ENCODE measurements around the gene OR10A5. TPM values are rescaled to one million over a fixed set of nuclear protein-coding genes. Genes with fewer than 3 reads are reported as not detected.

The OR10A5 gene
- polyA plus RNA-seq, 1 donor (not counting 4 experiments of a cell fraction or from before 2014, with no cell fraction given), result not detected

- Histone ChIP-seq H3K9me3 (ENCODE audit: control insufficient read depth, low read depth, low read length) (no peaks in the 10 kb centered on the region), H3K4me2 (ENCODE audit: control insufficient read depth, extremely low read depth, insufficient read depth, low read depth, low read length) (no peak within 1 kb of the TSS), H3K9ac (ENCODE audit: control insufficient read depth, extremely low read depth, insufficient read depth, low read length) (no peak within 1 kb of the TSS), H3K27ac (ENCODE audit: control insufficient read depth, insufficient read depth, low read length) (no peak within 1 kb of the TSS), H3K9me1 (ENCODE audit: control insufficient read depth, extremely low read depth, insufficient read depth, low read length) (no peaks in the 10 kb centered on the region), H3K36me3 (ENCODE audit: control insufficient read depth in 2 of 2, extremely low read depth in 1 of 2, insufficient read depth in 2 of 2, low read length in 2 of 2) (no peaks in the 10 kb centered on the region), H3K27me3 (ENCODE audit: control insufficient read depth, extremely low read depth, insufficient read depth, low read length) (no peaks in the 10 kb centered on the region), H2AFZ (ENCODE audit: control insufficient read depth, low read length) (no peak within 1 kb of the TSS), H4K20me1 (ENCODE audit: control insufficient read depth, extremely low read depth, insufficient read depth, low read length) (no peaks in the 10 kb centered on the region), H3K4me1 (ENCODE audit: control insufficient read depth, extremely low read depth, insufficient read depth, low read length) (no peaks in the 10 kb centered on the region), H3K4me3 (ENCODE audit: control insufficient read depth in 2 of 3, extremely low read depth in 1 of 3, insufficient read depth in 2 of 3, low read depth in 1 of 3, low read length in 3 of 3) (no peak within 1 kb of the TSS), H3K79me2 (ENCODE audit: control insufficient read depth, insufficient read depth, low read length) (no peaks in the 10 kb centered on the region)
- no peak for FAIRE-seq
- DNase-seq (ENCODE audit: low read depth, low spot score), result no peak
- TF ChIP-seq CTCF (optimal IDR thresholded peaks at IDR 0.05 in 1 of 3, IDR thresholded peaks at IDR 0.05 in 1 of 3, conservative IDR thresholded peaks at IDR 0.05 in 1 of 3; ENCODE audit: extremely low read depth in 1 of 3, insufficient read depth in 2 of 3, low read length in 3 of 3) (no peak), EZH2 (IDR thresholded peaks at IDR 0.05; ENCODE audit: low read length) (no peak)
- dilution Hi-C loops (cut with MboI; ENCODE audit: extremely low pct_ligation_motif_present, low sequenced_read_pairs), result no loop called here
Measured at GRCh38 chr11:6892400-6892799, 46.9 kb downstream of the OR10A5 start, which contains the start of gene OR2D2. Gene OR2D2 (minus strand): TSS chr11:6892500. CDS start chr11:6892500, 0 bp downstream.

- TF ChIP-seq EZH2 (IDR thresholded peaks at IDR 0.05; ENCODE audit: low read length), result no peak
- no peak for TF ChIP-seq CTCF (optimal IDR thresholded peaks at IDR 0.05 in 1 of 3, IDR thresholded peaks at IDR 0.05 in 1 of 3, conservative IDR thresholded peaks at IDR 0.05 in 1 of 3; ENCODE audit: extremely low read depth in 1 of 3, insufficient read depth in 2 of 3, low read length in 3 of 3)
Measured at GRCh38 chr11:6894097-6894496, 48.6 kb downstream of the OR10A5 start.

More at GRCh38 chr11:6894097-6894496, 48.6 kb downstream of the OR10A5 start:
- Histone ChIP-seq H3K4me2 (ENCODE audit: control insufficient read depth, extremely low read depth, insufficient read depth, low read depth, low read length) (no peak overlapping the region), H3K27ac (ENCODE audit: control insufficient read depth, insufficient read depth, low read length) (no peak overlapping the region), H3K36me3 (ENCODE audit: control insufficient read depth in 2 of 2, extremely low read depth in 1 of 2, insufficient read depth in 2 of 2, low read length in 2 of 2) (no peaks in the 10 kb centered on the region), H3K9me1 (ENCODE audit: control insufficient read depth, extremely low read depth, insufficient read depth, low read length) (no peaks in the 10 kb centered on the region), H3K27me3 (ENCODE audit: control insufficient read depth, extremely low read depth, insufficient read depth, low read length) (no peaks in the 10 kb centered on the region), H3K4me3 (ENCODE audit: control insufficient read depth in 2 of 3, extremely low read depth in 1 of 3, insufficient read depth in 2 of 3, low read depth in 1 of 3, low read length in 3 of 3) (no peak overlapping the region), H3K9me3 (ENCODE audit: control insufficient read depth, low read depth, low read length) (no peaks in the 10 kb centered on the region), H3K79me2 (ENCODE audit: control insufficient read depth, insufficient read depth, low read length) (no peaks in the 10 kb centered on the region), H2AFZ (ENCODE audit: control insufficient read depth, low read length) (no peak overlapping the region), H4K20me1 (ENCODE audit: control insufficient read depth, extremely low read depth, insufficient read depth, low read length) (no peaks in the 10 kb centered on the region), H3K9ac (ENCODE audit: control insufficient read depth, extremely low read depth, insufficient read depth, low read length) (no peak overlapping the region), H3K4me1 (ENCODE audit: control insufficient read depth, extremely low read depth, insufficient read depth, low read length) (no peaks in the 10 kb centered on the region)
- FAIRE-seq (no peak), DNase-seq (ENCODE audit: low read depth, low spot score) (no peak)
- dilution Hi-C loops (cut with MboI; ENCODE audit: extremely low pct_ligation_motif_present, low sequenced_read_pairs), result no loop called here

Data from keratinocyte (primary cell).